ENCODE data around the gene CROCC2.

CROCC2 gene

GRCh38 chr2:240902615-240903041 is 3.5 kb upstream of the CROCC2 start:
- H3K27ac ChIP-seq: no peak overlapping the region
- H3K36me3 ChIP-seq: no peaks in the 10 kb centered on the region
- H3K4me3 ChIP-seq (ENCODE audit: low read depth, low read length): no peak overlapping the region
- peak; percentile 28 for DNase-seq
- H3K9me3 ChIP-seq (ENCODE audit: severe bottlenecking): no peaks in the 10 kb centered on the region
- no peaks in the 10 kb centered on the region for H3K27me3 ChIP-seq (ENCODE audit: insufficient read depth, low read depth, severe bottlenecking)
- no peak for TF ChIP-seq CTCF (IDR thresholded peaks at IDR 0.05; ENCODE audit: low read depth, low read length)

GRCh38 chr2:240903191-240904060 is 2.7 kb upstream of the CROCC2 start:
- Histone ChIP-seq H3K9me3 (ENCODE audit: severe bottlenecking) (no peaks in the 10 kb centered on the region), H3K27me3 (ENCODE audit: insufficient read depth, low read depth, severe bottlenecking) (no peaks in the 10 kb centered on the region), H3K27ac (no peak overlapping the region), H3K36me3 (no peaks in the 10 kb centered on the region), H3K4me3 (ENCODE audit: low read depth, low read length) (no peak overlapping the region)
- DNase-seq: no peak
- no peak for TF ChIP-seq CTCF (IDR thresholded peaks at IDR 0.05; ENCODE audit: low read depth, low read length)

GRCh38 chr2:240904216-240905175 is 1.6 kb upstream of the CROCC2 start:
- Histone ChIP-seq H3K9me3 (ENCODE audit: severe bottlenecking) (no peaks in the 10 kb centered on the region), H3K36me3 (no peaks in the 10 kb centered on the region), H3K4me3 (ENCODE audit: low read depth, low read length) (no peak overlapping the region), H3K27ac (no peak overlapping the region), H3K27me3 (ENCODE audit: insufficient read depth, low read depth, severe bottlenecking) (no peaks in the 10 kb centered on the region)
- DNase-seq: no peak
- TF ChIP-seq CTCF (IDR thresholded peaks at IDR 0.05; ENCODE audit: low read depth, low read length): no peak

- H3K27me3 ChIP-seq (ENCODE audit: insufficient read depth, low read depth, severe bottlenecking): no peaks in the 10 kb centered on the region
- no peak overlapping the region for H3K4me3 ChIP-seq (ENCODE audit: low read depth, low read length)
- no peaks in the 10 kb centered on the region for H3K9me3 ChIP-seq (ENCODE audit: severe bottlenecking)
- no peak for DNase-seq
- TF ChIP-seq CTCF (IDR thresholded peaks at IDR 0.05; ENCODE audit: low read depth, low read length): no peak
- H3K27ac ChIP-seq: no peak overlapping the region
- H3K36me3 ChIP-seq: no peaks in the 10 kb centered on the region
These were observed 857 bp upstream of the CROCC2 start for GRCh38 chr2:240905176-240905781.

- no peak for DNase-seq
- H3K4me3 ChIP-seq (ENCODE audit: low read depth, low read length): no peak overlapping the region
- H3K36me3 ChIP-seq: no peaks in the 10 kb centered on the region
- H3K9me3 ChIP-seq (ENCODE audit: severe bottlenecking): no peaks in the 10 kb centered on the region
- TF ChIP-seq CTCF (IDR thresholded peaks at IDR 0.05; ENCODE audit: low read depth, low read length): no peak
- no peaks in the 10 kb centered on the region for H3K27me3 ChIP-seq (ENCODE audit: insufficient read depth, low read depth, severe bottlenecking)
- H3K27ac ChIP-seq: no peak overlapping the region
These were observed 915 bp downstream of the CROCC2 start for GRCh38 chr2:240906911-240907590.

Measured in WERI-Rb-1 (cell line).